Liver (tissue), 9 donors: ENCODE results near the gene IL24. TPM values are rescaled to one million over a fixed set of nuclear protein-coding genes. Genes with fewer than 3 reads are reported as not detected.

Experiments
- DNase-seq: peaks from one replicate; pipeline ENCODE4 v3.0.0-alpha.2; 2017; ENCODE audit warnings: low spot score
- H3K27ac ChIP-seq, 2 donors: one replicate each; pipeline ENCODE4 v1.7.0; 2013; ENCODE audit warnings: inconsistent platforms in 2 of 2, low read length in 2 of 2, control low read depth in 1 of 2, low read depth in 1 of 2, mild to moderate bottlenecking in 1 of 2
- H3K27me3 ChIP-seq, 4 donors: one replicate each; pipeline versions ENCODE4 v1.6.1 to v1.7.0; 2013; ENCODE audit warnings: low read length in 3 of 4, inconsistent platforms in 1 of 4, mild to moderate bottlenecking in 1 of 4, moderate library complexity in 1 of 4; ENCODE audit not compliant: control insufficient read depth in 4 of 4, insufficient read depth in 4 of 4
- H3K36me3 ChIP-seq, 4 donors: one replicate each; pipeline versions ENCODE4 v1.6.1 to v1.7.0; 2013; ENCODE audit warnings: low read length in 3 of 4, mild to moderate bottlenecking in 3 of 4, low read depth in 1 of 4, moderate library complexity in 1 of 4; ENCODE audit not compliant: control insufficient read depth in 4 of 4, insufficient read depth in 3 of 4
- H3K4me1 ChIP-seq, 4 donors: one replicate each; pipeline versions ENCODE4 v1.6.1 to v1.7.0; 2013; ENCODE audit warnings: low read length in 3 of 4, mild to moderate bottlenecking in 3 of 4, moderate library complexity in 1 of 4; ENCODE audit not compliant: control insufficient read depth in 4 of 4, insufficient read depth in 4 of 4
- H3K4me3 ChIP-seq, 3 donors: one replicate each; pipeline versions ENCODE4 v1.6.1 to v1.7.0; 2013; ENCODE audit warnings: low read length in 3 of 3, control low read depth in 1 of 3, low read depth in 1 of 3, mild to moderate bottlenecking in 1 of 3
- H3K9ac ChIP-seq, 2 donors: one replicate each; pipeline ENCODE4 v1.7.0; 2013; ENCODE audit warnings: low read length in 2 of 2, mild to moderate bottlenecking in 2 of 2, moderate library complexity in 2 of 2, control low read depth in 1 of 2, low read depth in 1 of 2
- H3K9me3 ChIP-seq, 4 donors: one replicate each; pipeline versions ENCODE4 v1.6.1 to v1.7.0; 2013; ENCODE audit warnings: low read length in 3 of 4; ENCODE audit not compliant: control insufficient read depth in 4 of 4
- ATF3 ChIP-seq: IDR thresholded peaks from 2 replicates; pipeline ENCODE4 v1.6.1; 2016; ENCODE audit warnings: antibody characterized with exemption
- CTCF ChIP-seq: fragments of 150-350 bp; IDR thresholded peaks from 2 replicates; pipeline ENCODE4 v1.5.1; 2017; ENCODE audit warnings: improper control_type of control experiment, low read depth, low read length; ENCODE audit not compliant: missing input control
- EGR1 ChIP-seq, 2 donors: IDR thresholded peaks; 2 replicates each; pipeline ENCODE4 v1.6.1; 2016 to 2018; ENCODE audit warnings: antibody characterized with exemption in 2 of 2, low read depth in 2 of 2
- FOXA1 ChIP-seq: IDR thresholded peaks from 2 replicates; pipeline ENCODE4 v1.6.1; 2016; ENCODE audit warnings: antibody characterized with exemption
- FOXA2 ChIP-seq: IDR thresholded peaks from 2 replicates; pipeline ENCODE4 v1.6.1; 2016; ENCODE audit warnings: antibody characterized with exemption
- GABPA ChIP-seq, 2 donors: IDR thresholded peaks in 1 of 2; conservative IDR thresholded peaks in 1 of 2; 2 replicates each; pipeline ENCODE4 v1.6.1; 2016; ENCODE audit warnings: antibody characterized with exemption in 2 of 2, mild to moderate bottlenecking in 1 of 2, moderate library complexity in 1 of 2
- HNF4A ChIP-seq, 2 donors: conservative IDR thresholded peaks; 2 replicates each; pipeline ENCODE4 v1.6.1; 2016; ENCODE audit warnings: antibody characterized with exemption in 2 of 2, mild to moderate bottlenecking in 2 of 2
- HNF4G ChIP-seq: IDR thresholded peaks from 2 replicates; pipeline ENCODE4 v1.6.1; 2016; ENCODE audit warnings: antibody characterized with exemption
- JUND ChIP-seq, 2 donors: IDR thresholded peaks; 2 replicates each; pipeline ENCODE4 v1.6.1; 2016; ENCODE audit warnings: antibody characterized with exemption in 2 of 2
- MAX ChIP-seq: IDR thresholded peaks from 2 replicates; pipeline ENCODE4 v1.6.1; 2016; ENCODE audit warnings: antibody characterized with exemption
- NR2F2 ChIP-seq: IDR thresholded peaks from 2 replicates; pipeline ENCODE4 v1.6.1; 2016; ENCODE audit warnings: antibody characterized with exemption
- RAD21 ChIP-seq, 2 donors: IDR thresholded peaks; 2 replicates each; pipeline ENCODE4 v1.6.1; 2016; ENCODE audit warnings: antibody characterized with exemption in 2 of 2, mild to moderate bottlenecking in 2 of 2
- REST ChIP-seq: IDR thresholded peaks from 2 replicates; pipeline ENCODE4 v1.6.1; 2016; ENCODE audit warnings: antibody characterized with exemption, mild to moderate bottlenecking
- RXRA ChIP-seq, 2 donors: IDR thresholded peaks; 2 replicates each; pipeline ENCODE4 v1.6.1; 2017 to 2018; ENCODE audit warnings: antibody characterized with exemption in 2 of 2, mild to moderate bottlenecking in 1 of 2
- SP1 ChIP-seq: IDR thresholded peaks from 2 replicates; pipeline ENCODE4 v1.6.1; 2018; ENCODE audit warnings: antibody characterized with exemption, mild to moderate bottlenecking
- TAF1 ChIP-seq: conservative IDR thresholded peaks from 2 replicates; pipeline ENCODE4 v1.6.1; 2016; ENCODE audit warnings: antibody characterized with exemption, mild to moderate bottlenecking
- YY1 ChIP-seq: IDR thresholded peaks from 2 replicates; pipeline ENCODE4 v1.6.1; 2016; ENCODE audit warnings: antibody characterized with exemption, mild to moderate bottlenecking
- ZBTB33 ChIP-seq: IDR thresholded peaks from 2 replicates; pipeline ENCODE4 v1.6.1; 2016; ENCODE audit warnings: antibody characterized with exemption
- WGBS: extraction: QIAGEN DNeasy Blood & Tissue Kit; methylation state at CpG from one replicate; pipeline ENCODE4 v1.1.7; 2013; 5-methylcytosine and 5-hydroxymethylcytosine counted together
- polyA plus RNA-seq, 2 donors: library from polyadenylated mRNA; stranded (reverse) in 1 of 2; unstranded in 1 of 2; fragments of 200-250 nt in 1 of 2; fragments of >200 nt in 1 of 2; fragmentation: Nextera tagmentation in 1 of 2; extraction: Ambion mirVana in 1 of 2; gene quantifications; one replicate each; pipeline versions ENCODE4 v1.2.1 to v1.2.3, GENCODE V29; 2013 to 2015
- total RNA-seq, 2 donors: library from RNA; depleted of rRNA; stranded (reverse); fragments of >200 nt; gene quantifications; one replicate each; pipeline ENCODE4 v1.2.3, GENCODE V29; 2014
- donor health status: healthy.
- donor health status: healthy.
- donor health status: healthy.
- donor health status: healthy.
- donor health status: healthy.

The IL24 gene
- total and polyA plus RNA-seq, 4 donors = 0.13 TPM; not detected in 3

- 95% methylated on average over 1 of the region's 1 CpG for WGBS
- TF ChIP-seq TAF1 = no peak
- TF ChIP-seq NR2F2 = no peak
- no peak for TF ChIP-seq CTCF
- no peak for TF ChIP-seq REST
- TF ChIP-seq MAX = no peak
- no peak for TF ChIP-seq EGR1 (IDR thresholded peaks at IDR 0.05; ENCODE audit: low read depth in 2 of 2)
- TF ChIP-seq HNF4A (conservative IDR thresholded peaks at IDR 0.05) = no peak
- TF ChIP-seq SP1 = no peak
- no peak for TF ChIP-seq YY1
- TF ChIP-seq JUND (IDR thresholded peaks at IDR 0.05) = no peak
- no peak for TF ChIP-seq ZBTB33
- TF ChIP-seq RXRA (IDR thresholded peaks at IDR 0.05) = no peak
- TF ChIP-seq FOXA2 = no peak
- TF ChIP-seq GABPA (IDR thresholded peaks at IDR 0.05 in 1 of 2, conservative IDR thresholded peaks at IDR 0.05 in 1 of 2) = no peak
- TF ChIP-seq RAD21 (IDR thresholded peaks at IDR 0.05) = no peak
- no peak for TF ChIP-seq HNF4G
- TF ChIP-seq ATF3 = no peak
- TF ChIP-seq FOXA1 = no peak
- Histone ChIP-seq H3K9ac (no peak overlapping the region), H3K27me3 (no peaks in the 10 kb centered on the region), H3K4me3 (no peak overlapping the region), H3K9me3 (peaks cover 3 to 5% (median 4%) of the 10 kb centered on the region in 4 donors), H3K27ac (no peak overlapping the region), H3K36me3 (no peaks in the 10 kb centered on the region), H3K4me1 (no peaks in the 10 kb centered on the region)
- no peak for DNase-seq
These were observed 14.1 kb upstream of the IL24 start for GRCh38 chr1:206883160-206883559.
